PFSK-1 (cell line): Measurements from ENCODE around the gene CAMK4.

ENCODE experiments used
- FOXP2 ChIP-seq: optimal IDR thresholded peaks from 2 replicates; pipeline ENCODE3; 2011; ENCODE audit warnings: borderline replicate concordance, control low read depth, inconsistent platforms; ENCODE audit not compliant: insufficient read depth; ENCODE audit errors: extremely low read length, extremely low read depth
- POLR2AphosphoS5 ChIP-seq: IDR thresholded peaks from 2 replicates; pipeline ENCODE4 v1.6.1; 2012; ENCODE audit warnings: low read depth, mild to moderate bottlenecking, control low read depth, low read length, moderate library complexity
- SIN3A ChIP-seq: IDR thresholded peaks from 2 replicates; pipeline ENCODE4 v1.6.1; 2012; ENCODE audit warnings: mild to moderate bottlenecking, low read length, moderate library complexity, borderline replicate concordance; ENCODE audit not compliant: insufficient read depth

DNA sequence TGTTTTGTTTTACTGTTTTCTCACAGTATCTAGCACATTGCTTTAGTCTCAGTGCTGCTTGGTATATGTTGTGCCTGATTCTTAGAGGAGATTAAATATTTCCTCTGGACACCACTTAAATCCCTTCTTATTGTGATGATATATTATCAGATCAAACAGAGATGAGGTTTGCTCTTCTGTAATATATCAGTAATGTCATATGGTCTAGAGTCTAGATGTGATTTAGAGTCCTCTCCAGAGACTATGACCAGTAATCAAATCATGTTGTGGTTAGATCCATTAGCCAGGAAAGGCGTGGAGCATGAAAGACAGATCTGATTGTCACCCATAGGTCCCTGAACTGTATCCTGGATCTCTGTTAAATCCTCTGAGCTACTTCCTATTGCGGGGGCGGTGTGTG, 24.4 kb downstream of the CAMK4 start:
- TF ChIP-seq FOXP2 (no peak), POLR2AphosphoS5 (no peak), SIN3A (no peak)
